GM12801 (cell line): ENCODE results near the gene EZR.

ENCODE experiments used
- TF ChIP-seq, protein P1 (sequence below): IDR thresholded peaks from one replicate; pipeline ENCODE4 v1.5.1; 2011; ENCODE audit warnings: control low read depth; ENCODE audit not compliant: insufficient read length; ENCODE audit errors: extremely low read depth

EZR gene

DNA sequence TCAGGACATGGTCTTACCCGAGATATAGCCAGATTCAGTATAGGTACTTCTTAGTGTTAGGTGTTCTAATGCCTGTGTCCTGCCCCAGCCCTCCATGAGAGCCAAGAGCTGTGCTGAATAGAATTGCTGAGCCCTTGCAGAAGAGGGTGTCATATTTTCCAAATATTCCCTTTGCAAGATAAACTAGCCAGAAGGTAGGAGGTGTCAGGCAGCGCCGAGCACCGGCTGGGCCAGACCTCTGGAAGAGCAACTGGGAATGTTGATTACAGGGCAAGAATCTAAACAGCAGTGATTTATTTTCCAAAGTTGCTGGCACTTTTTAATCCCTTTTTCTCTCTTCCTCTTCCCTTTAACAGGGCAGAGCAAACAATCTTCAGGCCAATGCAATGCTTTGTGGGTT, 37.1 kb upstream of the EZR start:
- TF ChIP-seq, protein P1, sequence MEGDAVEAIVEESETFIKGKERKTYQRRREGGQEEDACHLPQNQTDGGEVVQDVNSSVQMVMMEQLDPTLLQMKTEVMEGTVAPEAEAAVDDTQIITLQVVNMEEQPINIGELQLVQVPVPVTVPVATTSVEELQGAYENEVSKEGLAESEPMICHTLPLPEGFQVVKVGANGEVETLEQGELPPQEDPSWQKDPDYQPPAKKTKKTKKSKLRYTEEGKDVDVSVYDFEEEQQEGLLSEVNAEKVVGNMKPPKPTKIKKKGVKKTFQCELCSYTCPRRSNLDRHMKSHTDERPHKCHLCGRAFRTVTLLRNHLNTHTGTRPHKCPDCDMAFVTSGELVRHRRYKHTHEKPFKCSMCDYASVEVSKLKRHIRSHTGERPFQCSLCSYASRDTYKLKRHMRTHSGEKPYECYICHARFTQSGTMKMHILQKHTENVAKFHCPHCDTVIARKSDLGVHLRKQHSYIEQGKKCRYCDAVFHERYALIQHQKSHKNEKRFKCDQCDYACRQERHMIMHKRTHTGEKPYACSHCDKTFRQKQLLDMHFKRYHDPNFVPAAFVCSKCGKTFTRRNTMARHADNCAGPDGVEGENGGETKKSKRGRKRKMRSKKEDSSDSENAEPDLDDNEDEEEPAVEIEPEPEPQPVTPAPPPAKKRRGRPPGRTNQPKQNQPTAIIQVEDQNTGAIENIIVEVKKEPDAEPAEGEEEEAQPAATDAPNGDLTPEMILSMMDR: no peak

DNA sequence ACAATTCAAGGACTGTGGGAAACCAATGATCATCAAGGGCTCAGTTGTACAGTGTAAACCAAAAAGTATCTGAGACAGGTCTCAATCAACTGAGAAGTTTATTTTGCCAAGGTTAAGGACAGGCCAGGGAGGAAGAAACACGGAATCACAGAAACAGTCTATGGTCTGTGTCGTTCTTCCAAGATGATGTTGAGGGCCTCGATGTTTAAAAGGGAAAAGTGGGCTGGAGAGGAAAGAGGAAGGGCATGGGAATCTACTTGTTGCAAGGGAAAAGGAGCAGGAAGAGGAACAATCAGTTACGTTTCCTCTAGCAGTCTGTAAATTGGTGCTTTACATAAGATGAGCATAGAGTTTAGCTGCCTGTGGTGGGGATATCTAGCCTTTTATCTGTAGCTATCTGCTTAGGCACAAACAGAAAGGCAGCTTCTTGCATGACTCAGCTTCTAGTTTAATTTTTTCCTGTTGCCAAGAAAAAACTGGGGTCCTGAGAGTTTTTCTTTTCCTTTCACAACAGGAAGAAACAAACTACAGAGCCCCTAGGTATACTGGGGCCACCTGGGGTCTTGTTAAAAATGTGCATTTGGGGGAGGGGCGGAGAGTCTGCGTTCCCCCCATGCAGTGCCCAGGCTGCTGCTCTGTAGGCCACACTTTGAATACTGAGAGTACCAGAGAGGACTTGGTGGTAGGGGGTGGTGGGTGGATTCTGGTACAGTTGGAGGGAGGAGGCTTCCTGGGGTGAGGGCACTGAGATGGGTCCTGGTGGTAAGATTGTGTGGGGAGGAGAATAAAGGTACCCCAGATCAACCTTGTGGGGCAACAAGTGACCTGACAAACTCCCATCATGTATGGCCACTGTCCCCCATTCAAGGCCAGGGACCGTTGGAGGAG, 35.3 kb upstream of the EZR start:
- TF ChIP-seq, protein P1: no peak

DNA sequence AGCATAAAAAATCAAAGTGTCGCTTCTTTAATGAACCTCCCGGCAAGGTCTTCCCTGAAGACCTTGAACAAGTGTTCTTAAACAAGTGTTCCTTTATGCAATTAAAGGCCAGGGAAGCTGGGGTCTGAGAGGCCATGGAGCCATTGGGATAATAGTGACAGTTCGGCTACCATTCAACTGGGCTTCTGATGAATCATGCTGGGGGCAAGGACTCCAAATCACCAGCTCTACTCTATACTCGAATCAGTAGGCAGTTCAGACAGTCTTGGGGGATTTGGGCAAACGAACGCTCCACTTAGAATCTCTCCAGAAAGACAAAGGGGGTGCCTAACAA, 34.7 kb upstream of the EZR start:
- TF ChIP-seq, protein P1: no peak

DNA sequence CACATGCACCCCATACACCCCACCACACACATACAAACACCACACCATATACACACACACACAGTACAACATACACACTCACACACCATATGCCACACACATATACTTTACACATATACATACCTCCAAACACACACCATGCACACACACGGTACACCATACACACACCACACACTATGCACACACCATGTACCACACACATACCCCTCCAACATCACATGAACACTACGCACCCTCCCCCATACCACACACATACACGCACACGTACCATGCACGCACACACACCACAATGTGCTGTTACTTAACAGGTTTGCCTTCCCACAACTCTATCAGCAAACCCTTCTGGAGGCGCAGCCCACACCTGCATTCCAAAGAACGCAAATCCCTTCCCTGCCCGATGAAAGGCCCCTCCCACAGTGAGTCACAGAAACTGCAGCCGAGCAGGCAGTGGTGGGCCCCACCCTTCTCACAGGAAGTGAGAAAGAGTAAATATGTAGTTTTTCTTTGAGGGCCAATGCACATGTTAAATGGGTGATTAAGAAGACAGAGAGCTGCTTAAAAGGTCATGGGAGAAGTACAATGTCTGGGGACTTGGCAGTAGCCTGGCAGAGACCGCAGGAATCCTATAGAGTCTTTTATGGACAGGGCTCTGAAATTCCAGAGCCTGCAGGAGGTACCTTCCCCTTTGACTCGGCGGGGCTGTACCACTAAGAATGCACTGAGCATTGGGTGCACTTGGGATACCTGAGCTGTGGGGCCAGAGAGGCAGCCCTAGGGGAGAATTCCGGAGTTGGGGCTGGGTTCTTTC, 34.1 kb upstream of the EZR start:
- TF ChIP-seq, protein P1: no peak

DNA sequence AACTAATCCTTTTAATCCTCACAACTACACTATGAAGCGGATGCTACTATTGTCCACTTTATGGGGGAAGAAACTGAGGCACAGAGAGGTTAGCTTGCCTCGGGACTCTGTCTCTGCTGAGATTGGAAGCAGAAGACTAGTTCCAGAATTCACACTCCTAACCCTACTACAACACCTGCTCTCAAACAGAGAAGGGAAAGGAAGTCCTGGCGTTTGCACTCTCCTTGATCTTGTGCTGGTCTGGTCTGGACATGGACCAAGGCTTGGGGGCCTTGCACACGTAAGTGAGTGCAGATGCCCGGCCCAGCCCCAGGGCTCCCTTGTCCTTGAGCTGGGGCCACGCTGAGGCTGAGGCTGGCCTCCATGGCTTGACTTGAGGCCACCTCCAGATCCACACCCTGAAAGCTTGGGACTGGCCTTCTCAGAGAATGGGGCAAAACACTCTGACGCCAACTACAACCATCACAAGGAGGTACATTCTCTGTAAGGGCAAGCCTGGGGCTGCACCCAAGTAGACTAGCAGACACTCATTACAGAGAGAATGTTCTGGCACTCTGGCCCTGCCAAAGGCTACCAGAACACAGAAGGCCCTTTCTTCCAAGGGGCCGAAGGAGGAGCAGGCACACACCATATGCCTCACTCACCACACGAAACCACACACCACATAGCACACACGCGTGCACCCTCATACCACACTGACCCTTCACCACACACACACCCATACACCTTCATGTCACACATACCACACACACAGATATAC, 33.3 kb upstream of the EZR start:
- TF ChIP-seq, protein P1: no peak

DNA sequence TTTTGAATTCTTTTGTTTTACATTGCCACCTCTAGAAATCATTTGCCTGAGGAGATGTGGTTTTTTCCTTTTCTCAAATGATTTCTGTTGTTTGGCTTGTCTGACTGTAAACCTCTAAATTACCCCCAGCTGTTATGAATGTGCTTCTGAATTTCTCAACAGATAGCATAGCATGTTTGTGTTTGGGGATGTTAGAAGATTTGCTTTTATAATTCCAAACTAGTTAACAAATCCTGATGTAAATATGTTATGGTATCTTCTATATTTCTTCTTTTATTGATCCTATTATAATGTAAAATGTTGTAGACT, 31.6 kb upstream of the EZR start:
- TF ChIP-seq, protein P1: no peak
